HepG2 (cell line): ENCODE data around the gene NUP35. TPM values are rescaled to one million over a fixed set of nuclear protein-coding genes. Genes with fewer than 3 reads are reported as not detected.

Experiments
- AKAP8 ChIP-seq: sonication (generic); formaldehyde crosslinking; IDR thresholded peaks from 2 replicates; pipeline ENCODE4 v1.5.1; 2020; ENCODE audit warnings: mild to moderate bottlenecking, missing genetic modification reagents
- FOXA1 ChIP-seq, 2 experiments: fragments of 450-650 bp in 1 of 2; sonication (generic) in 1 of 2; formaldehyde crosslinking in 1 of 2; IDR thresholded peaks; 2 replicates each; pipeline versions ENCODE4 v1.4.0 to v1.6.1; 2016 to 2020; ENCODE audit warnings: missing genetic modification reagents in 1 of 2
- PITX1 ChIP-seq: sonication (generic); formaldehyde crosslinking; IDR thresholded peaks from 2 replicates; pipeline ENCODE4 v1.5.1; 2020; ENCODE audit warnings: mild to moderate bottlenecking, missing genetic modification reagents
- POLR2G ChIP-seq: fragments of 200-400 bp; formaldehyde crosslinking; IDR thresholded peaks from 2 replicates; pipeline ENCODE4 v1.6.1; 2018; ENCODE audit warnings: mild to moderate bottlenecking, low read depth, low read length, moderate library complexity
- REST ChIP-seq, 2 experiments: IDR thresholded peaks; 2 replicates each; pipeline ENCODE4 v1.6.1; 2011 to 2012; ENCODE audit warnings: low read length in 2 of 2, borderline replicate concordance in 1 of 2, low read depth in 1 of 2, mild to moderate bottlenecking in 1 of 2, moderate library complexity in 1 of 2
- ZGPAT ChIP-seq: IDR thresholded peaks from 2 replicates; pipeline ENCODE4 v1.6.1; 2016; ENCODE audit warnings: mild to moderate bottlenecking
- ZNF138 ChIP-seq: sonication (generic); formaldehyde crosslinking; IDR thresholded peaks from 2 replicates; pipeline ENCODE4 v1.5.0; 2020; ENCODE audit warnings: mild to moderate bottlenecking, low read depth, missing genetic modification reagents
- ZNF230 ChIP-seq: sonication (generic); formaldehyde crosslinking; IDR thresholded peaks from 2 replicates; pipeline ENCODE4 v1.4.0; 2020; ENCODE audit warnings: mild to moderate bottlenecking, missing genetic modification reagents
- ZNF383 ChIP-seq: sonication (generic); formaldehyde crosslinking; IDR thresholded peaks from 2 replicates; pipeline ENCODE4 v1.4.0; 2020; ENCODE audit warnings: missing genetic modification reagents, mild to moderate bottlenecking, borderline replicate concordance
- ZNF543 ChIP-seq: sonication (generic); formaldehyde crosslinking; IDR thresholded peaks from 2 replicates; pipeline ENCODE4 v1.4.0; 2020; ENCODE audit warnings: mild to moderate bottlenecking, missing genetic modification reagents
- polyA plus RNA-seq, 8 experiments: library from polyadenylated mRNA; depleted of rRNA in 3 of 8; stranded (reverse) in 7 of 8; unstranded in 1 of 8; fragments of >200 nt; fragmentation: Illumina TruSeq in 4 of 8; extraction: Trizol in 4 of 8; gene quantifications; 2 replicates each; pipeline versions ENCODE4 v1.2.1 to v1.2.3, GENCODE V29; 2011 to 2016; ENCODE audit warnings: low read depth in 4 of 8, missing spikeins in 1 of 8, mixed read lengths in 1 of 8; ENCODE audit not compliant: insufficient read depth in 1 of 8
- total RNA-seq, 5 experiments: library from RNA; depleted of rRNA; stranded (reverse); fragments of >200 nt; fragmentation: Illumina TruSeq; extraction: Trizol; gene quantifications; 2 replicates each; pipeline ENCODE4 v1.2.3, GENCODE V29; 2016; ENCODE audit warnings: low read depth in 1 of 5
- TF ChIP-seq, protein P1 (sequence below): sonication (generic); formaldehyde crosslinking; IDR thresholded peaks from 2 replicates; pipeline ENCODE4 v1.5.0; 2020; ENCODE audit warnings: mild to moderate bottlenecking, missing genetic modification reagents, borderline replicate concordance
- TF ChIP-seq, protein P2 (sequence below): sonication (generic); formaldehyde crosslinking; IDR thresholded peaks from 2 replicates; pipeline ENCODE4 v1.9.0; 2021; ENCODE audit warnings: mild to moderate bottlenecking, missing genetic modification reagents

The NUP35 gene
- total and polyA plus RNA-seq, 2 of the 13 experiments (the other 11 are each of a cell fraction or from before 2014, with no cell fraction given): 16.9 to 53.6 TPM

DNA sequence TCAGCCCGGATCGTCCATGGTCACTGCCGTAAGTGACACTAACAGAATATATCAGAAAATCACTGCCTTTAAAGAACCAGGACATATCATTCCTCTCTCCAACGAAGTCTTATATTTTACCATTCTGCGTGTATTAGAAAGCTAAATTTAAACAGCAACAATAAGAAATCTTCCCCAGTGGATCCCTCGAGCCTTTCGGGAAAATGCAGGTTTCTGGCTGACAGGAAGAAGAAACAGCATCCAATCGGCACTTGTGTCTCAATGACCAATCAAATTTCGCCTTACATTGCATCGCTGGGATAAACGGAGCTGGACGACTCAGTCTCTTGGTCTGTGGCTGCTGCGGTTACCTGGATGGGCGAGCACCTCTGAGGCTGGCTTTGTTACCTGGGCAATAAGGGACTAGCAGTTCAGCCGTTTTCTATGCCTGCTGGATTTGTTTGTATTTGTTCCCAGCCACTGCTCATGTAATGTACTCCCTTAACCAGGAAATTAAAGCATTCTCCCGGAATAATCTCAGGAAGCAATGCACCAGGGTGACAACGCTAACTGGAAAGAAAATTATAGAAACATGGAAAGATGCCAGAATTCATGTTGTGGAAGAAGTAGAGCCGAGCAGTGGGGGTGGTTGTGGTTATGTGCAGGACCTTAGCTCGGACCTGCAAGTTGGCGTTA lies 45.6 kb upstream of the NUP35 start, which contains the start of gene DUSP19 (continued):
- TF ChIP-seq, protein P1, sequence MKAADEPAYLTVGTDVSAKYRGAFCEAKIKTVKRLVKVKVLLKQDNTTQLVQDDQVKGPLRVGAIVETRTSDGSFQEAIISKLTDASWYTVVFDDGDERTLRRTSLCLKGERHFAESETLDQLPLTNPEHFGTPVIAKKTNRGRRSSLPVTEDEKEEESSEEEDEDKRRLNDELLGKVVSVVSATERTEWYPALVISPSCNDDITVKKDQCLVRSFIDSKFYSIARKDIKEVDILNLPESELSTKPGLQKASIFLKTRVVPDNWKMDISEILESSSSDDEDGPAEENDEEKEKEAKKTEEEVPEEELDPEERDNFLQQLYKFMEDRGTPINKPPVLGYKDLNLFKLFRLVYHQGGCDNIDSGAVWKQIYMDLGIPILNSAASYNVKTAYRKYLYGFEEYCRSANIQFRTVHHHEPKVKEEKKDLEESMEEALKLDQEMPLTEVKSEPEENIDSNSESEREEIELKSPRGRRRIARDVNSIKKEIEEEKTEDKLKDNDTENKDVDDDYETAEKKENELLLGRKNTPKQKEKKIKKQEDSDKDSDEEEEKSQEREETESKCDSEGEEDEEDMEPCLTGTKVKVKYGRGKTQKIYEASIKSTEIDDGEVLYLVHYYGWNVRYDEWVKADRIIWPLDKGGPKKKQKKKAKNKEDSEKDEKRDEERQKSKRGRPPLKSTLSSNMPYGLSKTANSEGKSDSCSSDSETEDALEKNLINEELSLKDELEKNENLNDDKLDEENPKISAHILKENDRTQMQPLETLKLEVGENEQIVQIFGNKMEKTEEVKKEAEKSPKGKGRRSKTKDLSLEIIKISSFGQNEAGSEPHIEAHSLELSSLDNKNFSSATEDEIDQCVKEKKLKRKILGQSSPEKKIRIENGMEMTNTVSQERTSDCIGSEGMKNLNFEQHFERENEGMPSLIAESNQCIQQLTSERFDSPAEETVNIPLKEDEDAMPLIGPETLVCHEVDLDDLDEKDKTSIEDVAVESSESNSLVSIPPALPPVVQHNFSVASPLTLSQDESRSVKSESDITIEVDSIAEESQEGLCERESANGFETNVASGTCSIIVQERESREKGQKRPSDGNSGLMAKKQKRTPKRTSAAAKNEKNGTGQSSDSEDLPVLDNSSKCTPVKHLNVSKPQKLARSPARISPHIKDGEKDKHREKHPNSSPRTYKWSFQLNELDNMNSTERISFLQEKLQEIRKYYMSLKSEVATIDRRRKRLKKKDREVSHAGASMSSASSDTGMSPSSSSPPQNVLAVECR: peak; percentile 73; the same call in 1 of the 2 replicates
- TF ChIP-seq ZNF383 (CRISPR knock-in tag) (no peak), POLR2G (peak; percentile 96), FOXA1 (IDR thresholded peaks at IDR 0.05) (no peak), FOXA1 (CRISPR knock-in tag; IDR thresholded peaks at IDR 0.05) (no peak), ZNF138 (0 out of 2 replicates have a peak, but pooled peaks have one; percentile 14), ZNF230 (CRISPR knock-in tag) (no peak; the same call in 1 of the 2 replicates), ZNF543 (CRISPR knock-in tag) (no peak), PITX1 (CRISPR knock-in tag) (peak; percentile 85), AKAP8 (CRISPR knock-in tag) (no peak), ZGPAT (CRISPR knock-in tag) (peak; percentile 73; the same call in 1 of the 2 replicates), REST (IDR thresholded peaks at IDR 0.05; ENCODE audit: borderline replicate concordance in 1 of 2, low read depth in 1 of 2, low read length in 2 of 2) (peak in 1 of 2 experiments; percentile 58; a peak in 2 of 4 replicates)
- TF ChIP-seq, protein P2, sequence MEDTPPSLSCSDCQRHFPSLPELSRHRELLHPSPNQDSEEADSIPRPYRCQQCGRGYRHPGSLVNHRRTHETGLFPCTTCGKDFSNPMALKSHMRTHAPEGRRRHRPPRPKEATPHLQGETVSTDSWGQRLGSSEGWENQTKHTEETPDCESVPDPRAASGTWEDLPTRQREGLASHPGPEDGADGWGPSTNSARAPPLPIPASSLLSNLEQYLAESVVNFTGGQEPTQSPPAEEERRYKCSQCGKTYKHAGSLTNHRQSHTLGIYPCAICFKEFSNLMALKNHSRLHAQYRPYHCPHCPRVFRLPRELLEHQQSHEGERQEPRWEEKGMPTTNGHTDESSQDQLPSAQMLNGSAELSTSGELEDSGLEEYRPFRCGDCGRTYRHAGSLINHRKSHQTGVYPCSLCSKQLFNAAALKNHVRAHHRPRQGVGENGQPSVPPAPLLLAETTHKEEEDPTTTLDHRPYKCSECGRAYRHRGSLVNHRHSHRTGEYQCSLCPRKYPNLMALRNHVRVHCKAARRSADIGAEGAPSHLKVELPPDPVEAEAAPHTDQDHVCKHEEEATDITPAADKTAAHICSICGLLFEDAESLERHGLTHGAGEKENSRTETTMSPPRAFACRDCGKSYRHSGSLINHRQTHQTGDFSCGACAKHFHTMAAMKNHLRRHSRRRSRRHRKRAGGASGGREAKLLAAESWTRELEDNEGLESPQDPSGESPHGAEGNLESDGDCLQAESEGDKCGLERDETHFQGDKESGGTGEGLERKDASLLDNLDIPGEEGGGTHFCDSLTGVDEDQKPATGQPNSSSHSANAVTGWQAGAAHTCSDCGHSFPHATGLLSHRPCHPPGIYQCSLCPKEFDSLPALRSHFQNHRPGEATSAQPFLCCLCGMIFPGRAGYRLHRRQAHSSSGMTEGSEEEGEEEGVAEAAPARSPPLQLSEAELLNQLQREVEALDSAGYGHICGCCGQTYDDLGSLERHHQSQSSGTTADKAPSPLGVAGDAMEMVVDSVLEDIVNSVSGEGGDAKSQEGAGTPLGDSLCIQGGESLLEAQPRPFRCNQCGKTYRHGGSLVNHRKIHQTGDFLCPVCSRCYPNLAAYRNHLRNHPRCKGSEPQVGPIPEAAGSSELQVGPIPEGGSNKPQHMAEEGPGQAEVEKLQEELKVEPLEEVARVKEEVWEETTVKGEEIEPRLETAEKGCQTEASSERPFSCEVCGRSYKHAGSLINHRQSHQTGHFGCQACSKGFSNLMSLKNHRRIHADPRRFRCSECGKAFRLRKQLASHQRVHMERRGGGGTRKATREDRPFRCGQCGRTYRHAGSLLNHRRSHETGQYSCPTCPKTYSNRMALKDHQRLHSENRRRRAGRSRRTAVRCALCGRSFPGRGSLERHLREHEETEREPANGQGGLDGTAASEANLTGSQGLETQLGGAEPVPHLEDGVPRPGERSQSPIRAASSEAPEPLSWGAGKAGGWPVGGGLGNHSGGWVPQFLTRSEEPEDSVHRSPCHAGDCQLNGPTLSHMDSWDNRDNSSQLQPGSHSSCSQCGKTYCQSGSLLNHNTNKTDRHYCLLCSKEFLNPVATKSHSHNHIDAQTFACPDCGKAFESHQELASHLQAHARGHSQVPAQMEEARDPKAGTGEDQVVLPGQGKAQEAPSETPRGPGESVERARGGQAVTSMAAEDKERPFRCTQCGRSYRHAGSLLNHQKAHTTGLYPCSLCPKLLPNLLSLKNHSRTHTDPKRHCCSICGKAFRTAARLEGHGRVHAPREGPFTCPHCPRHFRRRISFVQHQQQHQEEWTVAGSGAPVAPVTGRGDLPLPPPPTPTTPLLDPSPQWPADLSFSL (CRISPR knock-in tag): no peak
